SK-N-SH (cell line): ENCODE data around the gene TNRC6C. TPM values are rescaled to one million over a fixed set of nuclear protein-coding genes. Genes with fewer than 3 reads are reported as not detected.

Source experiments
- CTCF ChIA-PET: fragments of 300-600, 350-600 bp; formaldehyde crosslinking; extraction: SDS; loops from one replicate; lab custom pipeline; 2021; lab: Yijun Ruan, JAX
- POLR2A ChIA-PET: fragments of 350-600 bp; sonication (Branson Sonifier 250); formaldehyde crosslinking; extraction: SDS; loops from one replicate; lab custom pipeline; 2020; ENCODE audit warnings: antibody characterized with exemption, inconsistent platforms; lab: Yijun Ruan, JAX
- DNase-seq: peaks from one replicate; pipeline ENCODE4 v3.0.0; 2012
- H2AFZ ChIP-seq: fragments of 200-600 bp; sonication (generic); 2 replicates; pipeline ENCODE4 v1.8.1; 2016; ENCODE audit warnings: antibody characterized with exemption, mild to moderate bottlenecking, low read depth
- H3F3A ChIP-seq: fragments of 200-600 bp; sonication (generic); replicated peaks from 2 replicates; pipeline ENCODE3; 2016; ENCODE audit warnings: antibody characterized with exemption, mild to moderate bottlenecking; ENCODE audit not compliant: insufficient read depth
- H3K27ac ChIP-seq, 2 experiments: fragments of 200-500 bp in 1 of 2; fragments of 200-600 bp in 1 of 2; sonication (Bioruptor generic) in 1 of 2; sonication (generic), shearing (Covaris generic) in 1 of 2; 2 replicates each; pipeline versions ENCODE4 v1.5.1 to v1.6.1; 2014 to 2016; ENCODE audit warnings: low read depth in 2 of 2, inconsistent platforms in 1 of 2, low read length in 1 of 2, mild to moderate bottlenecking in 1 of 2, mixed read lengths in 1 of 2
- H3K27me3 ChIP-seq: fragments of 200-600 bp; sonication (generic), shearing (Covaris generic); 2 replicates; pipeline ENCODE4 v1.6.1; 2016; ENCODE audit warnings: mixed run types; ENCODE audit not compliant: insufficient read depth
- H3K36me3 ChIP-seq, 2 experiments: fragments of 200-500 bp in 1 of 2; fragments of 200-600 bp in 1 of 2; sonication (Bioruptor generic) in 1 of 2; sonication (generic) in 1 of 2; replicated peaks in 1 of 2; 2 replicates each; pipeline versions ENCODE3 to v1.5.1; 2014 to 2016; ENCODE audit warnings: low read length in 1 of 2, mild to moderate bottlenecking in 1 of 2; ENCODE audit not compliant: insufficient read depth in 2 of 2, control insufficient read depth in 1 of 2
- H3K4me1 ChIP-seq, 2 experiments: fragments of 200-500 bp in 1 of 2; fragments of 200-600 bp in 1 of 2; sonication (Bioruptor generic) in 1 of 2; sonication (generic), shearing (Covaris generic) in 1 of 2; 2 replicates each; pipeline versions ENCODE4 v1.5.1 to v1.6.1; 2014 to 2016; ENCODE audit warnings: low read depth in 1 of 2, low read length in 1 of 2, mixed run types in 1 of 2; ENCODE audit not compliant: insufficient read depth in 2 of 2, control insufficient read depth in 1 of 2
- H3K4me2 ChIP-seq: fragments of 200-600 bp; sonication (generic), shearing (Covaris generic); 2 replicates; pipeline ENCODE4 v1.6.1; 2017; ENCODE audit warnings: mixed run types
- H3K4me3 ChIP-seq, 2 experiments: fragments of 200-500 bp in 1 of 2; fragments of 200-600 bp in 1 of 2; sonication (Bioruptor generic) in 1 of 2; sonication (generic), shearing (Covaris generic) in 1 of 2; 2 replicates each; pipeline versions ENCODE4 v1.5.1 to v1.8.1; 2014 to 2016; ENCODE audit warnings: low read depth in 2 of 2, inconsistent platforms in 1 of 2, low read length in 1 of 2, mild to moderate bottlenecking in 1 of 2, mixed read lengths in 1 of 2, moderate library complexity in 1 of 2
- H3K79me2 ChIP-seq: fragments of 200-600 bp; sonication (generic); 2 replicates; pipeline ENCODE4 v1.8.1; 2017; ENCODE audit warnings: mild to moderate bottlenecking; ENCODE audit not compliant: insufficient read depth
- H3K9ac ChIP-seq: fragments of 200-600 bp; sonication (generic); 2 replicates; pipeline ENCODE4 v1.6.1; 2017; ENCODE audit warnings: mixed run types
- H3K9me2 ChIP-seq: fragments of 200-600 bp; sonication (generic); 2 replicates; pipeline ENCODE4 v1.6.1; 2017; ENCODE audit warnings: mixed run types
- H3K9me3 ChIP-seq: fragments of 200-600 bp; sonication (generic); 2 replicates; pipeline ENCODE4 v1.6.1; 2017; ENCODE audit warnings: mixed run types, mild to moderate bottlenecking, moderate library complexity
- H4K20me1 ChIP-seq: fragments of 200-600 bp; sonication (generic); 2 replicates; pipeline ENCODE4 v1.6.1; 2017; ENCODE audit warnings: mild to moderate bottlenecking, mixed run types; ENCODE audit not compliant: insufficient read depth
- GABPA ChIP-seq: IDR thresholded peaks from 2 replicates; pipeline ENCODE4 v1.4.0; 2012; ENCODE audit warnings: low read depth, mild to moderate bottlenecking
- GATA2 ChIP-seq: sonication (generic); formaldehyde crosslinking; IDR thresholded peaks from 2 replicates; pipeline ENCODE4 v1.5.0; 2020; ENCODE audit warnings: mild to moderate bottlenecking, missing genetic modification reagents
- JUND ChIP-seq: IDR thresholded peaks from 2 replicates; pipeline ENCODE4 v1.4.0; 2012
- NFIC ChIP-seq: IDR thresholded peaks from 2 replicates; pipeline ENCODE4 v1.4.0; 2012; ENCODE audit warnings: borderline replicate concordance
- NRF1 ChIP-seq: IDR thresholded peaks from 2 replicates; pipeline ENCODE4 v1.6.1; 2012; ENCODE audit warnings: low read depth, mild to moderate bottlenecking, low read length
- PBX3 ChIP-seq: IDR thresholded peaks from 2 replicates; pipeline ENCODE4; 2012
- REST ChIP-seq: IDR thresholded peaks from 2 replicates; pipeline ENCODE4 v1.6.1; 2012; ENCODE audit warnings: mild to moderate bottlenecking, low read depth, low read length, moderate library complexity
- SIN3A ChIP-seq: IDR thresholded peaks from 2 replicates; pipeline ENCODE4 v1.6.1; 2012; ENCODE audit warnings: low read depth, mild to moderate bottlenecking, low read length, moderate library complexity, borderline replicate concordance
- SMC3 ChIP-seq: IDR thresholded peaks from 2 replicates; pipeline ENCODE4 v1.6.1; 2012; ENCODE audit warnings: low read depth, low read length, improper control_type of control experiment
- TAF1 ChIP-seq: IDR thresholded peaks from 2 replicates; pipeline ENCODE4 v1.6.1; 2012; ENCODE audit warnings: low read depth, mild to moderate bottlenecking, low read length, moderate library complexity, borderline replicate concordance
- TCF12 ChIP-seq: IDR thresholded peaks from 2 replicates; pipeline ENCODE4 v1.4.0; 2012
- TEAD4 ChIP-seq: IDR thresholded peaks from 2 replicates; pipeline ENCODE4 v1.4.0; 2012; ENCODE audit warnings: mild to moderate bottlenecking, borderline replicate concordance; ENCODE audit not compliant: insufficient read depth
- YY1 ChIP-seq: IDR thresholded peaks from 2 replicates; pipeline ENCODE4 v1.4.0; 2012; ENCODE audit warnings: low read depth, mild to moderate bottlenecking
- ZBTB33 ChIP-seq: IDR thresholded peaks from 2 replicates; pipeline ENCODE4 v1.4.0; 2012; ENCODE audit warnings: low read depth, borderline replicate concordance
- WGBS: methylation state at CpG from one replicate; pipeline ENCODE4 v1.1.6; 2017; ENCODE audit warnings: low lambda C conversion rate; 5-methylcytosine and 5-hydroxymethylcytosine counted together
- polyA plus RNA-seq, 3 experiments: library from polyadenylated mRNA; depleted of rRNA; stranded (reverse); fragments of >200 nt; gene quantifications; 2 replicates each; pipeline ENCODE4 v1.2.3, GENCODE V29; 2012

The TNRC6C gene
- polyA plus RNA-seq, 1 of the 3 experiments (the other 2 are of a cell fraction), result 2.2 TPM

GRCh38 chr17:78019976-78020716 is 61.6 kb downstream of the TNRC6C start:
- H3K27me3 ChIP-seq, result no peaks in the 10 kb centered on the region
- H3K4me2 ChIP-seq, result no peak overlapping the region
- peaks cover 0 to under 1% of the 10 kb centered on the region in 2 experiments for H3K36me3 ChIP-seq
- no peaks in the 10 kb centered on the region for H3K79me2 ChIP-seq
- CTCF ChIA-PET, result interaction anchor here (0.5 to 11.1 kb wide), 70 partner anchors 7 to 689 kb away, joined by 3 to 246 read pairs (median 5); partner anchors contain the start of genes TK1, TMC8 and TNRC6C
- peaks cover 6% of the 10 kb centered on the region for H3F3A ChIP-seq
- no peak overlapping the region for H3K27ac ChIP-seq
- POLR2A ChIA-PET, result interaction anchor here (1.9 kb wide), 1 partner anchor 62 kb away, joined by 5 read pairs; the partner anchor contains the start of gene TNRC6C
- H4K20me1 ChIP-seq, result no peaks in the 10 kb centered on the region
- H3K4me3 ChIP-seq, result no peak overlapping the region
- no peaks in the 10 kb centered on the region for H3K9me3 ChIP-seq
- no peak overlapping the region for H3K9ac ChIP-seq
- peaks cover 0 to 6% of the 10 kb centered on the region in 2 experiments; a peak in 2 of 4 replicates for H3K4me1 ChIP-seq
- H2AFZ ChIP-seq, result no peak overlapping the region
- no peak for TF ChIP-seq REST
- TF ChIP-seq NFIC, result no peak
- no peak for TF ChIP-seq GABPA
- no peak for TF ChIP-seq TAF1
- TF ChIP-seq NRF1, result no peak
- TF ChIP-seq TEAD4, result no peak
- no peak for TF ChIP-seq YY1
- TF ChIP-seq PBX3, result no peak
- no peak for TF ChIP-seq ZBTB33
- TF ChIP-seq SIN3A, result no peak
- TF ChIP-seq SMC3, result no peak
- no peak for TF ChIP-seq JUND
- TF ChIP-seq TCF12, result no peak
- no peak for TF ChIP-seq GATA2 (CRISPR knock-in tag)
- 92% methylated on average over 6 of the region's 6 CpGs for WGBS
- no peak for DNase-seq
- H3K9me2 ChIP-seq, result no peaks in the 10 kb centered on the region
